Activated naive CD4-positive, alpha-beta T cell treated with anti-CD3 and anti-CD28 coated beads for 36 hours (primary cell): ENCODE results near the gene LAMA2. TPM values are rescaled to one million over a fixed set of nuclear protein-coding genes. Genes with fewer than 3 reads are reported as not detected.

ENCODE experiments used
- CTCF ChIA-PET: fragments of 350-600 bp; sonication (Branson Sonifier 250); formaldehyde crosslinking; loops from one replicate; lab custom pipeline; 2021; ENCODE audit warnings: antibody characterized with exemption; lab: Charles Lee
- DNase-seq: peaks from one replicate; pipeline ENCODE4 v3.0.0-alpha.2; 2020
- H3K27ac Mint-ChIP-seq: one replicate; pipeline ENCODE4 v1.8.0; 2021; ENCODE audit warnings: mild to moderate bottlenecking, mixed read lengths
- H3K27me3 Mint-ChIP-seq: one replicate; pipeline ENCODE4 v1.8.0; 2021; ENCODE audit warnings: low read depth, mixed read lengths
- H3K36me3 Mint-ChIP-seq: one replicate; pipeline ENCODE4 v1.8.0; 2021; ENCODE audit warnings: low read depth, mixed read lengths
- H3K4me1 Mint-ChIP-seq: one replicate; pipeline ENCODE4 v1.8.0; 2021; ENCODE audit warnings: low read depth, mixed read lengths
- H3K4me3 Mint-ChIP-seq: one replicate; pipeline ENCODE4 v1.8.0; 2021; ENCODE audit warnings: mild to moderate bottlenecking, moderate library complexity, mixed read lengths
- H3K9me3 Mint-ChIP-seq: one replicate; pipeline ENCODE4 v1.8.0; 2021; ENCODE audit warnings: mixed read lengths
- intact Hi-C: fragments of 100-400 bp; cut with micrococcal nuclease; formaldehyde crosslinking; loops from one replicate; pipeline ENCODE4 v1.15.1; 2023
- total RNA-seq, 2 experiments: library from RNA; stranded (reverse); gene quantifications; one replicate each; pipeline ENCODE4 v1.2.3, GENCODE V29; 2021

LAMA2 gene
- total RNA-seq, 2 experiments from 2014 or later: 0.86 to 2.2 TPM

GRCh38 chr6:129494586-129494985 lies 611.6 kb downstream of the LAMA2 start:
- no peak for DNase-seq
- Mint-ChIP-seq H3K4me1 (peaks cover 88% of the 10 kb centered on the region), H3K27me3 (no peaks in the 10 kb centered on the region)

GRCh38 chr6:129495652-129496051 lies 612.7 kb downstream of the LAMA2 start:
- Mint-ChIP-seq H3K27me3 (no peaks in the 10 kb centered on the region), H3K27ac (peak overlapping the region; percentile 91), H3K36me3 (no peaks in the 10 kb centered on the region), H3K4me3 (no peak overlapping the region), H3K4me1 (peaks cover 87% of the 10 kb centered on the region), H3K9me3 (no peaks in the 10 kb centered on the region)
- DNase-seq: no peak
- CTCF ChIA-PET: interaction anchor here (1.2 to 1.3 kb wide), 2 partner anchors 8 to 280 kb away, joined by 3 read pairs; no protein-coding TSS in a partner anchor
- intact Hi-C loops: loop anchor here (10.0 kb wide), 2 partner anchors 729 to 1561 kb away; partner anchors contain the start of gene SAMD3

More at GRCh38 chr6:129494586-129494985, 611.6 kb downstream of the LAMA2 start:
- no peak overlapping the region for H3K4me3 Mint-ChIP-seq
- no peaks in the 10 kb centered on the region for H3K9me3 Mint-ChIP-seq
- intact Hi-C loops: loop anchor here (5.0 to 10.0 kb wide), 6 partner anchors 383 to 1617 kb away; partner anchors contain the start of gene SAMD3
- H3K36me3 Mint-ChIP-seq: no peaks in the 10 kb centered on the region
- H3K27ac Mint-ChIP-seq: peak overlapping the region; percentile 91
- CTCF ChIA-PET: interaction anchor here (0.5 to 1.3 kb wide), 5 partner anchors 9 to 1286 kb away, joined by 3 read pairs; no protein-coding TSS in a partner anchor

GRCh38 chr6:129497481-129498441 lies 614.8 kb downstream of the LAMA2 start:
- peaks cover 79% of the 10 kb centered on the region for H3K4me1 Mint-ChIP-seq
- H3K27ac Mint-ChIP-seq: peak overlapping the region; percentile 91

GRCh38 chr6:129498541-129498940 lies 615.6 kb downstream of the LAMA2 start:
- CTCF ChIA-PET: interaction anchor here (0.6 to 5.6 kb wide), 22 partner anchors 8 to 597 kb away, joined by 3 to 45 read pairs (median 4); no protein-coding TSS in a partner anchor
- intact Hi-C loops: loop anchor here (2.0 to 10.0 kb wide), 4 partner anchors 128 to 1564 kb away; partner anchors contain the start of gene SAMD3
- H3K4me1 Mint-ChIP-seq: peaks cover 76% of the 10 kb centered on the region
- no peaks in the 10 kb centered on the region for H3K36me3 Mint-ChIP-seq
- no peaks in the 10 kb centered on the region for H3K9me3 Mint-ChIP-seq
- peak overlapping the region; percentile 64 for H3K4me3 Mint-ChIP-seq
- no peak for DNase-seq
- no peaks in the 10 kb centered on the region for H3K27me3 Mint-ChIP-seq
- peak overlapping the region; percentile 91 for H3K27ac Mint-ChIP-seq

More at GRCh38 chr6:129497481-129498441, 614.8 kb downstream of the LAMA2 start:
- H3K9me3 Mint-ChIP-seq: no peaks in the 10 kb centered on the region
- CTCF ChIA-PET: interaction anchor here (0.6 to 5.6 kb wide), 23 partner anchors 7 to 533 kb away, joined by 3 to 45 read pairs (median 4); no protein-coding TSS in a partner anchor
- intact Hi-C loops: loop anchor here (2.0 to 10.0 kb wide), 4 partner anchors 127 to 1563 kb away; partner anchors contain the start of gene SAMD3
- DNase-seq: no peak
- no peaks in the 10 kb centered on the region for H3K36me3 Mint-ChIP-seq
- no peaks in the 10 kb centered on the region for H3K27me3 Mint-ChIP-seq
- no peak overlapping the region for H3K4me3 Mint-ChIP-seq

GRCh38 chr6:129498950-129499842 lies 616.3 kb downstream of the LAMA2 start:
- DNase-seq: no peak
- peaks cover 72% of the 10 kb centered on the region for H3K4me1 Mint-ChIP-seq
- H3K27me3 Mint-ChIP-seq: no peaks in the 10 kb centered on the region
- CTCF ChIA-PET: interaction anchor here (0.6 to 5.6 kb wide), 32 partner anchors 8 to 598 kb away, joined by 3 to 45 read pairs (median 4); no protein-coding TSS in a partner anchor
- H3K9me3 Mint-ChIP-seq: no peaks in the 10 kb centered on the region
- intact Hi-C loops: loop anchor here (1.0 to 10.0 kb wide), 12 partner anchors 68 to 1564 kb away; partner anchors contain the start of gene SAMD3
- peak overlapping the region; percentile 64 for H3K4me3 Mint-ChIP-seq
- no peaks in the 10 kb centered on the region for H3K36me3 Mint-ChIP-seq
- peak overlapping the region; percentile 91 for H3K27ac Mint-ChIP-seq

GRCh38 chr6:129499843-129500219 lies 616.9 kb downstream of the LAMA2 start:
- H3K4me1 Mint-ChIP-seq: peaks cover 65% of the 10 kb centered on the region
- DNase-seq: no peak
- no peaks in the 10 kb centered on the region for H3K27me3 Mint-ChIP-seq
- H3K36me3 Mint-ChIP-seq: no peaks in the 10 kb centered on the region
- peak overlapping the region; percentile 91 for H3K27ac Mint-ChIP-seq
- intact Hi-C loops: loop anchor here (1.0 to 10.0 kb wide), 12 partner anchors 67 to 1565 kb away; partner anchors contain the start of gene SAMD3
- no peaks in the 10 kb centered on the region for H3K9me3 Mint-ChIP-seq
- CTCF ChIA-PET: interaction anchor here (0.6 to 5.6 kb wide), 29 partner anchors 9 to 598 kb away, joined by 3 to 45 read pairs (median 5); no protein-coding TSS in a partner anchor
- no peak overlapping the region for H3K4me3 Mint-ChIP-seq

- CTCF ChIA-PET: interaction anchor here (0.7 to 5.6 kb wide), 13 partner anchors 11 to 520 kb away, joined by 3 to 45 read pairs (median 7); no protein-coding TSS in a partner anchor
- DNase-seq: peak; percentile 34
- Mint-ChIP-seq H3K4me3 (no peak overlapping the region), H3K27me3 (no peaks in the 10 kb centered on the region), H3K36me3 (no peaks in the 10 kb centered on the region), H3K27ac (no peak overlapping the region), H3K9me3 (no peaks in the 10 kb centered on the region), H3K4me1 (peaks cover 52% of the 10 kb centered on the region)
- intact Hi-C loops: no loop called here
Observed at GRCh38 chr6:129500958-129501739, 618.2 kb downstream of the LAMA2 start.

- Mint-ChIP-seq H3K4me3 (no peak overlapping the region), H3K4me1 (peaks cover 45% of the 10 kb centered on the region), H3K36me3 (no peaks in the 10 kb centered on the region), H3K27ac (no peak overlapping the region), H3K9me3 (no peaks in the 10 kb centered on the region), H3K27me3 (no peaks in the 10 kb centered on the region)
- CTCF ChIA-PET: interaction anchor here (1.1 to 5.6 kb wide), 10 partner anchors 11 to 229 kb away, joined by 4 to 45 read pairs (median 9); no protein-coding TSS in a partner anchor
- DNase-seq: no peak
- intact Hi-C loops: no loop called here
Observed at GRCh38 chr6:129501740-129502660, 619.1 kb downstream of the LAMA2 start.

- no peak for DNase-seq
- intact Hi-C loops: no loop called here
- H3K4me1 Mint-ChIP-seq: peaks cover 22% of the 10 kb centered on the region
- no peak overlapping the region for H3K4me3 Mint-ChIP-seq
- no peaks in the 10 kb centered on the region for H3K36me3 Mint-ChIP-seq
- CTCF ChIA-PET: interaction anchor here (1.0 kb wide), 1 partner anchor 94 kb away, joined by 3 read pairs; no protein-coding TSS in a partner anchor
- H3K27ac Mint-ChIP-seq: no peak overlapping the region
- no peaks in the 10 kb centered on the region for H3K27me3 Mint-ChIP-seq
- no peaks in the 10 kb centered on the region for H3K9me3 Mint-ChIP-seq
Observed at GRCh38 chr6:129504456-129504855, 621.5 kb downstream of the LAMA2 start.
